Kidney capillary endothelial cell (primary cell): Measurements from ENCODE around the gene SLC6A4.
"Not testable (repeated sequence)": the region's sequence is repeated elsewhere in the genome, so short reads cannot be mapped to it uniquely, and the experiment has no call there.

Source experiments
- DNase-seq: peaks from one replicate; pipeline ENCODE4 v3.0.0-alpha.2; 2018; ENCODE audit warnings: low spot score

Gene SLC6A4

DNA sequence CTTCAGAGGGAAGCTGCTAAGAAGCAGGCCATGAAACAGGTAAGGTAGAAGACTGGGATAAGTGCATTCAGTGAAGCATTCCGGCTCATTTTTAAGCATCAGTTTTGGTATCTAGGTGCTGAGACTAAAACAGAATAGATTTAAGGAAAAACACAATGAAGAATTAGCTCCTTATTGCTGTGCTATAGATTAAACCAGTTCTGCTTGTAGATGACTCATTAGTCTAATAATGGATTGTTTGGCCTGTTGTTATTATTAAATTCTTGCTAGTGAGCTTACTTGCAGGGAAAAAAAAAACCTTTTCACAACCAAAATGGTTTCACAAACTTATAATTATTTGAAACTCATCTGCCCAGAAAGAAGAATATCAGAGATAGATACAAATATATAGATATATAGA lies 62.9 kb downstream of the SLC6A4 start:
- no peak for DNase-seq

DNA sequence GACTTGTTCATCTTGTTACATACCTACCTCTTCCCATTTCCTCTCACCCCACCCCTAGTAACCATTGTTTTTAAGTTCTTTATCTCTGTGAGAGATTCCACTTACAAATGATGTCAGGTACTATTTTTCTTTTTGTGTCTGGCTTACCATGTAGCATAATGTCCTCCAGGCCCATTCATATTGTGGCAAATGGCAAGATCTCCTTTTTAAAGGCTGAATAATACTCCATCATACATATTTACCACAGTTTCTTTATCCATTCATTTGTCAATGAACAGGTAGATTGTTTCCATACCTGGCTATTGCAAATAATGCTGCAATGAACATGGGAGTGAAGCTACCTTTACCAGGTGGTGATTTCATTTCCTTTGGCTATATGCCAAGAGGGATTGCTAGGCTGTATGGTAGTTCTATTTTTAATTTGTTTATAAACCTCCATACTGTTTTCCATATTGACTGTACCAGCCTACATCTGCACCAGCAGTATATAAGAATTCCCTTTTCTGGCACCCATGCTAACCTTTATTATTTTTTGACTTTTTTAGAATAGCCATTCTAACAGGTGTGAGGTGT lies 65.0 kb downstream of the SLC6A4 start:
- no peak for DNase-seq

DNA sequence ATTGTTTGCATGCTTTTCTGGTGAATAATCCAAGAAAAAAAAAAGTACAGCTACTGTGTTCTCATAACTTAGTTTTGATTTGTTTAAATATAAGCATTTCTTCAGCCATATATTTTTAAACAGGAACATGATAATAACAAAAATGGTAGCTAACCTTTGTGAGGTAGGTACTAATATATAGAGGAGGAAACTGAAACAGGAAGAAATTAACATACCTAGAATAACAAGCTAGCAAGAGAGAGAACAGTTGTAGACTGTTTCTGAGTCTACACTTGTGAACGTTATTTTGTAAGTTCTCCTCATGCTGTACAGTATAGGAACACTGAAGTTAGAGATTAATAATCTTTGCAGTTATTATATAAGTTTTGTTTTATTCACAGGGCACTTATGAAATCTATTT lies 69.5 kb downstream of the SLC6A4 start:
- no peak for DNase-seq

DNA sequence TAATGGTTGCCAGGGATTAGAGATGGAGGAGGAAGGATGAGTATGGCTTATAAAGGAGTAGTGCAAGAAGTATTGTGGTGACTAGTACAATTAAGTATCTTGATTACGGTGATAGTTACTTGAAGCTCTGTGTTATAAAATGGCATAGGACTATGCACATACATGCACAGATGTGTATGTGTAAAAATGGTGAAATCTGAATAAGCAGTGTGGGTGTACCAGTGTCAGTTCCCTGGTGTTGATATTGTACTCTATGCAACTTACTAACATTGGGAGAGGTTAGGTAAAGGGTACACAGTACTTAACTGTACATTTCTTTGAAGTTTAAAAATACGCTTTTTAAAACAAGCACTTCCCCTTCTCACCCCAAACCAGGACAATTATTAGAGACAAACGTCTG lies 70.3 kb downstream of the SLC6A4 start:
- DNase-seq = no peak

DNA sequence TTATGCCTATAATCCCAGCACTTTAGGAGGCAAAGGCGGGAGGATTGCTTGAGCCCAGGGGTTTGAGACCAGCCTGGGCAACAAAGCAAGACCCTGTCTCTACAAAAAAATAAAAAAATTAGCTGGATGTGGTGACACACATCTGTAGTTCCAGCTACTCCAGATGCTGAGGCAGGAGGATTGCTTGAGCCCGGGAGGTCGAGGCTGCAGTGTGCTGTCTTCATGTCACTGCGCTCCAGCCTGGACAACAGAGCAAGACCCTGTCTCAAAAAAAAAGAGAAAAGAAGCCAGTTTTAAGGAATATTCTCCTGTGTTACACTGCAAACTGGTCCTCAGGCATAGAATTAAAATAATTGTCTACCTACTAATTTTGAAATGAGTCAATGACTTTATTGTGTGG lies 71.0 kb downstream of the SLC6A4 start:
- no peak for DNase-seq

DNA sequence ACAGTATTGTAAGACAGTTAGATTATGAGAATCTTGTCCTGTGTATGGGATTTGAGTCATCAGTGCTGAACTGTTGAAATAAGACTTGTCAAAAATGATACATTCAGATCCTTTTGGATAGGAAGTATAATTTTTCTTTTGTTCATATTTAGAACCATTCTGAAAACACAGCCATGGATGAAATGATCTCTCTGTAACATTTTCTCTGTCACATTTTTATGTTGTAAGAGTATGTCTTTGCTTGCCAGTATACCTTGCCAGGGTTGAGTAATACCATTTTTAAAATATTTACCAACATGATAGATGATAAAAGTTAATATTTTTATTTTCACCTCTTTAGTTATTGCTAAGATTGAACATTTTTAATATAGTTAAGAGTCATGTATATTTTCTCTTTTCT lies 73.9 kb downstream of the SLC6A4 start:
- DNase-seq = no peak

DNA sequence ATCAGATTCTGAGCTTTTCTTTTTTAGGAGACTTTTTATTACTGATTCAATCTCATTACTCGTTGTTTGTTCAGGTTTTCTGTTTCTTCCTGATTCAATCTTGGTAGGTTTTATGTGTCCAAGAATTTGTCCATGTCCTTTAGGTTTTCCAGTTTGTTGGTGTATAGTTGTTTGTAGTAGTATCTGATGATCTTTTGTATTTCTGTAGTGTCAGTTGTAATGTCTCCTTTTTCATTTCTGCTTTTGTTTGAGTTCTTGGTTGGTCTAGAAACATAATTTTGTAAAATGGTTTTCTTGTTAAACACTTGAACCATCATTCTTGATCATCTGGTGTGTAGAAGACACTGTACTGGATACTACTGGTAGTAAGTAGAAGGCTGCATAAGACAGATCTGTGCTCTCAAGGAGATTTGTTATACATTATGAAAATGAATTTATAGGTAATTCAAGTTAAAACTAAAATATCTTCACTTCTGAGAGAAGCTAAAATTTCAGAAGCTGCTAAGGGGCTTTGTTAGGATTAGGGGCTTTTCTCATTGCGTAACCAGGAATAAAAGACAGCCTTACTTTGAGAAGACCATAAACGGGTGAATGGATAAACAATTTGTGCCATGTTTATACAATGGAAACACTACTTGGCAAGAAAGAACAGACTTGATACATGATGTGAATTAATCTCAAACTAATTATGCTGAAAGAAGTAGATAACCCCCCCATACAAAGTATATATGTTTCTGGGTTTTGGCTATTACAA lies 74.9 kb downstream of the SLC6A4 start:
- no peak for DNase-seq

DNA sequence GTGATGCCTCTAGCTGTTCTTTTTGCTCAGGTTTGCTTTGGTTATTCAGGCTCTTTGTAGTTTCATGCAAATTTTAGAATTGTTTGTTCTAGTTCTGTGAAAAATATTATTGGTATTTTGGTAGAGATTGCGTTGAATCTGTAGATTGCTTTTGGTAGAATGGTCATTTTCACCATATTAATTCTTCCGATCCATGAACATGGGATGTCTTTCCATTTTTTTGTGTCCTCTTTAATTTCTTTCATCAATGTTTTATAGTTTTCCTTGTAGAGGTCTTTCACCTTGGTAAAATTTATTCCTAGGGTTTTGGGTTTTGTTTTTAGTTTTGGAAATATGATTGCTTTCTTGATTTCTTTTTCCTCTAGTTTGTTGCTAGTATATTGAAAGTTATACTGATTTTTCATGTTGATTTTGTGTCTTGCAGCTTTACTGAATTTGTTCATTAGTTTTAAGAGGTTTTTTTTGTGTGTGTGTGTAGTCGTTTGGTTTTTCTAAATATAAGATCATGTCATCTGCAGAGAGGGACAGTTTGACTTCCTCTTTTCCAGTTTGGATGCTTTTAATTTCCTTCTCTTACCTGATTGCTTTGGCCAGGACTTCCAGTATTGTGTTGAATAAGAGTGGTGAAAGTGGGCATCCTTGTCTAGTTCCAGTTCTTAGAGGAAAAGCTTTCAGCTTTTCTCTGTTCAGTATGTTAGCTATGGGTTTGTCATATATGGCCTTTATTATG lies 76.4 kb downstream of the SLC6A4 start:
- no peak for DNase-seq

DNA sequence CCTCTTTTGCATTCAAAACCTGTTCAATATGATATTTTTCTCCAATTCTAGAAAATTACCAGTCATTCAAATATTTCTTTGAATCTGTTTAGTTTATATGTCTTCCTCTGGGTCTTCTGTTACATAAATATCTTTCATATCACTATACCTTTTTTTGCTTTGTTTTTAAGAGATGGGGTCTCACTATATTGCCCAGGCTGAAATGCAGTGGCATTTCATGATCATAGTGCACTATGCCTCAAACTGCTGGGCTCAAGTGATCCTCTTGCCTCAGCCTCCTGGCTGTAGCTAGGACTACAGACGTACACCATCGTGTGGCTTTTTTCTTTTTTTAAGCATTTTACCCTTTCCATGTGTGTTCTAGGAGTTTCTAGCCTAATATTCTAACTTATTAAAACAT lies 80.1 kb downstream of the SLC6A4 start:
- no peak for DNase-seq

DNA sequence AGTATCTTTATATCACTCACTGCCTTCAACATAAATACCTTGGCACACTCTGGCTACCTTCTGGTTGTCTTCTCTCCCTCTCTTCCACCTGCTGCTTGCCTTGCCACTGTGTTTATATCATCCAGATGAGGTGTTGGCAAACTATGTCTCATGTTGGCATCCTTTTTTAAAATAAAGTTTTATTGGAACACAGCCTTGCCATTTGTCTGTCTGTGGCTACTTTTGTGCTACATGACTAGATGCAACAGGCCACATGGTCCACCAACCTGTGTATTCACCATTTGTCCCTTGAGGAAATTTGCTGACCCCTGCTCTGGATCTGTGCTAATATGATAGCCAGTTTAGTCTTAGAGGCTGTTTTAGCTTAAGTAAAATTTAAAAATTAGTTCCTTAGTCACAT lies 82.0 kb downstream of the SLC6A4 start:
- no peak for DNase-seq

DNA sequence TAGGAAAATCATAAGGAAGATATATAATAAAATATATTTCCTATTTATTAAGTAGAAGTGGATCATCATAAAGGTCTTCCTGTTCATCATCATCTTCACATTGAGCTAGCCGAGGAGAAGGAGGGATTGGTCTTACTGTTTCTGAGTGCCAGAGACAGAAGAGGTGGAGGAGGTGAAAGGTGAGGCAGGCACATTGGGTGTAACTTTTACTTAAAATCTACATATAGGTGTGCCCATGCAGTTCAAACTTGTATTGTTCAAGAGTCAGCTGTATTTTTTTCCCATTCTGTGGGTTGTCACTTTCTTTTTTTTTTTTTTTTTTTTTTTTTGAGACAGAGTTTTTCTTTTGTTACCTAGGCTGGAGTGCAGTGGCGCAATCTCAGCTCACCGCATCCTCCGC lies 84.0 kb downstream of the SLC6A4 start:
- DNase-seq = no peak

DNA sequence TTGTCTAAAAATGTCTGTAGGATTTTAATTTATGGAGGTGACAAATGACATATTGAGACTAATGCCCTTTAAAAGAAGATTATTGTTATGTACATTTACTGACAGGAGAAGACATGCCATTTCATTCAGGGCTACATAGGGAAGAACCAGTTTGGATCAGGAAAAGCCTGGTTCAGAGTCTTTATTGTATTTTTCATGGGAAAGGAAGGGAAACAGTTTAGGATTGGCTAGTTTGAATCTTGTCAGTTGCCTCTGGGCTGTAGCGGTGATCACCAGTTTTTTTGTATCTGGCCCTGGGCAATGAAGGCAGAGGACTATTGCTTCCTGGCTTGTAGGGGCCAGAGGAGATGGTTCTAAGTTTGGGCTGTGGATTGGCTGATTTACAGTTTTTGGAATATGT lies 87.1 kb downstream of the SLC6A4 start:
- no peak for DNase-seq

DNA sequence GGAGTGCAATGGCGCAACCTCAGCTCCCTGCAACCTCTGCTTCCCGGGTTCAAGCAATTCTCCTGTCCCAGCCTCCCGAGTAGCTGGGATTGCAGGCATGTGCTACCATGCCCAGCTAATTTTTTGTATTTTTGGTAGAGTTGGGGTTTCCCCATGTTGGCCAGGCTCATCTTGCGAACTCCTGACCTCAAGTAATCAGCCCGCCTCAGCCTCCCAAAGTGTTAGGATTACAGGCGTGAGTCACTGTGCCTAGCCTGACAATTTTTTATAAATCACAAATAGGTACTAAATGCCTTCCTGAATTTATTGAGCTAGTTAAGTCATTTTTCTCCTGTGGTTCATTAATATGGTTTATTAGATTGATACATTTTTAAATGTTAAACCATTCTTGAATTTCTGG lies 87.6 kb downstream of the SLC6A4 start:
- DNase-seq = not testable (repeated sequence)
